NK-92 (cell line): ENCODE data around the gene HCN1.
"Not testable (repeated sequence)": the region's sequence is repeated elsewhere in the genome, so short reads cannot be mapped to it uniquely, and the experiment has no call there.

Source experiments
- DNase-seq: peaks from one replicate; lab custom pipeline; 2025; ENCODE audit not compliant: unreplicated experiment; lab: John Stamatoyannopoulos, UW

Gene HCN1

GRCh38 chr5:45622365-45622764 is 73.8 kb downstream of the HCN1 start:
- no peak for DNase-seq

- DNase-seq: no peak
These were observed 78.2 kb downstream of the HCN1 start for GRCh38 chr5:45617859-45618416.

DNA sequence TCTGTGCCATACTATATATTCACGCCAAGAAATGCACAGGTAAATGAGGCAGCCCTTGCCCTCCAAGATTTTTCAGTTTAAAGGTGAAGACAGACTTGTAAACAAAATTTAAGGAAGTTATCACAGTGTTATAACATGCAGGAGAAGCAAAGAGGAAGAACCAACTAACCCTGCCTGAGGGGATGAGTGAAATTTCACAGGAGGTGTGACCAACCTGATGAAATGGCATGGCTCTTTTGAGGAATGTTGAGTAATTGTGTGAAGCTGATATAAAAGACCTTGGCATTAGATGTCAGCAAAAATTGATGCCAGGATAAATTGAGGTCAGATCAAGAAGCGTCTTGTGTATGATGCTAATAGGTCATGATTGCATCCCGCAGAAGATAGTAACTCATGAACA is 86.5 kb downstream of the HCN1 start:
- DNase-seq: no peak

DNA sequence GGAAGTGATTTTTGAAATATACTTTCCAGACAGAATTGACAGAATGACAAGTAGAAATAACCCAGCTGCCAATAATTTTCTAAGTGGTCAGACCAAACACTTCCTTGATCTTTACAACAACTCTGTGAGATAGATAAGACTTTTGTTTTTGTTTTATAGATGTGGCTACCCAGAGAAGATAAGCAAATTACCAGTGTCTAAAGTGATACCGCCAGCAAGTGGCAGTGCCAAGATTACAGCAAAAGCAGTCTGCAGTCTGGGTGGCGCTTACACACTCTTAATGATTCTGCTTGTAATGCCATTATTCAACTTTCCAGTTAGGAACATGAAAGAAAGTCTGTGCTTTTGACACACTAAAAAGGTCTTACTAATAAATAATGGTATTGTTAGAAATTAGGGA is 92.1 kb downstream of the HCN1 start:
- no peak for DNase-seq

- DNase-seq: no peak
These were observed 94.8 kb downstream of the HCN1 start for GRCh38 chr5:45601424-45601823.

DNA sequence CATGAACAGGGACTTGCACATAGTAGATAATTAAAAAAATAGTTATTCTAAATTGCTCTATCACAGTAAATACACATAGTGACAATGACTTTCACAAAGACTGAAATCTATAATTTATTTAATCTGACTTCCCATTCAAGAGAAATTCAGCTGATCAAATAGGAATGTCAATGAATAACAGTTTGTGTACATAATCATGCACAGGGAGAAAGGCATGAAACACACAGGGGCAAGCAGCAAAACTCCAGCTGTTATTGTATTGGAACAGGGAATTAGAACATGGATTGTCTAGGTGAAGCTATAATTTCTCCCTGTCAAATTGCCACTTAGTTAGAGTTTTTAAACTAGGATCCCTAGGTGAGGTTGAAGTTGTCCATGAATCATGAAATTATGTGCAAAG is 99.9 kb downstream of the HCN1 start:
- no peak for DNase-seq

- DNase-seq: not testable (repeated sequence)
These were observed 110.2 kb downstream of the HCN1 start for GRCh38 chr5:45586001-45586400.

DNA sequence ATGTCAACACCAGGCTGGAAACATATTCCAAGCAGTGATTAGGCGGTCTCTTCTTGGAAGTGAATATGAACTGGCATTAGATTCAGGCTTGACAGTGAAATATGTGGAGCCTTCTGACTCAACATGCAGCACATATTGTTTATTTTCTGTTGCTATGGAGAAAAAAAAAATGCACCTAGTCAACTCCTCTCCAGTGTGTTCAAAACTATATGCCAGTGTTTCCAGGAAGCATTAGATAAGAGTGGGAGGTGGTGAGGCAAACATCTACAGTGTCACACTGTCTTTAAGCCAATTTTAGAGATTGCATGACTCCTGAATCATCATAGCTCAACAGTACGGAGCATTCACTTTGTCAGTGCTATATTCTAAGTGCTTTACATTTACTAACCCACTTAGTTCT is 117.9 kb downstream of the HCN1 start:
- no peak for DNase-seq

DNA sequence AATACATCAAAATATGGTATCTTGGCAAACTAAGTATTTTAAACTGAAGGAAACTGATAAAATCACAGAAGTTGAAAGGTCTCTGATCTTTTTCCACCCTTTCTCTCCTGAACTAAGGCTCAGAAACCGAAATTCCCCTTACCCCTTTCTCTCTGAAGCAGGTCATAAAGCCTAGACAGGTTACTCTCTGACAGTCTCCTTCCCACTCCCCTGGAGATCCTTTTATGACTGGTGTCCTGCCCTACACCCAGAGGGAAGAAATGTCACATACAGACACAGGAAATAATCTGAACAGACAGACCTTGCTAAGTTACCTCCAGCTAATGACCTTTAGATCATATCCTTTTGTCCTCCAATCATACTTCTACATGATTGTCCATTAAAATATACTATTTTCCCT is 127.4 kb downstream of the HCN1 start:
- DNase-seq: no peak

GRCh38 chr5:45542421-45542820 is 153.8 kb downstream of the HCN1 start:
- DNase-seq: no peak

- DNase-seq: no peak
These were observed 162.5 kb downstream of the HCN1 start for GRCh38 chr5:45533663-45534062.

DNA sequence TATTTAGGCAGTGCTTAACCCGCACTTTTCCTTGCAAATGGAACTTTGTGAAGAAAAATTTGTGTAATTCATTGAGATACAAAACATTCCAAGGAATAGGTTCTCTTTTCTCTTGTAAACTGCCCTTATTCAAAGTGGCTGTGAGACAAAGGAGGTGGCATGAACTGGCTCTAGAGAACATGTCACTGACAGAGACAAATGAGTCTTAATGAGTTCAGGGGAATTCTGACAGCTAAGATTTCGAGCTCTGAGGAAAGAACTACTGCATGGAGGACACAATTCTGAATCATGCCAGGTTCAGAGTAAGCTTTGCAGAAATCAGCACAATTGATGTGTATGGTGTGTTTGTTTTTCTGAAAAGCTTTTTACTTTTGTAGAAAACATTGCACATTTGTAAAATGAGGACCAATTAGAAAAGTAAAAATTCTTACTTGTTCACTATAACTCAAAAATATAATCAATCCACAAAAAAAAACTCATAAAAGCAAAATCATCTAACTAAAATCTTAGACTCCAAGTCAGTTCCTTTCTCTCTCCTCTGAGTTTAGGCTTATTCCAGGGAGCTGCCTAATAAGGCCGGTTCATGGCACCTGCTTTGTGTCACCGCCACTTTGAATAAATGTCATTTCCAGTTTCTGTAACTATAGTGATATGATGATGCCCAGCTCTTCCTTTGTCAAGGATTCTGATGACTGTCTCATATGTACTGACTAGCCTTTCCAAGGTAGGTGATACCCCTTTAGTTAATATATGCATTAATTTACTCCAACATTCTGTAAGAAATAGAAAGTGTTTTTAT is 163.2 kb downstream of the HCN1 start:
- DNase-seq: no peak

- DNase-seq: no peak
These were observed 175.1 kb downstream of the HCN1 start for GRCh38 chr5:45521067-45521466.

DNA sequence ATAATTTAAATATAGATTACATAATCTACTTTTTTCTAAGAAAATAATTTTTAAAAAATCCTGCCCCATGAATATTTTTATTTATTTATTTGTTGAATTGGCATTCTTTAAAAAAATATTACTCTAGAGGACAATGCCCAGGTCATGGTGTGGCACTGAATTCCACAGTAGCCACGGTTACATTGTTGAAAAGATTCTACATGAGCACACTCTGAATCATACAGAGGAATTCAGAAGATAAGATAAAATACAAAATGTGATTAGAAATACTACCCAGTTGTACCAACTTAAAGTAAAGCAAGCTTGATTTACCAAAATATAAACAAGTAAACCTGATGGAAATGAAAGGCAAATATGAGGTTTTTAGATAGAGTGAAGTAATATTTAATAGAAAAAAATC is 183.7 kb downstream of the HCN1 start:
- DNase-seq: no peak

- no peak for DNase-seq
These were observed 186.8 kb downstream of the HCN1 start for GRCh38 chr5:45509371-45509770.

DNA sequence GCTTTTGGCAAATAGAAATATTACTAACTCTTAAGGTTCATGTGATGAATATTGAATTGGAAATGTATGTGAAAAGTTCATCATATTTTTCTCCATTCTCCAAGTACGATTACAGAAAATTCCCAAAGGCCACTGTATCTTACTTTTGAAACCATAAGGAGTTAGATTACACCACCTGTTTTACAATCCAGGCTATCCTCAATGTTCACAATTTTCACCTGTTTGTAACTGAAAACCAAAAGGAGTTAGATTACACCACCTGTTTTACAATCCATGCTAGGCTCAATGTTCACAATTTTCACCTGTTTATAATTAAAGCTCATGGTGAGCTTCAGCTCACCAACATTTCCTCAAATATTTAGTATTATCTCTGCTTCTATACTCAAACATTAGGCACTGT is 188.0 kb downstream of the HCN1 start:
- DNase-seq: no peak

- DNase-seq: no peak
These were observed 189.0 kb downstream of the HCN1 start for GRCh38 chr5:45507178-45507577.

DNA sequence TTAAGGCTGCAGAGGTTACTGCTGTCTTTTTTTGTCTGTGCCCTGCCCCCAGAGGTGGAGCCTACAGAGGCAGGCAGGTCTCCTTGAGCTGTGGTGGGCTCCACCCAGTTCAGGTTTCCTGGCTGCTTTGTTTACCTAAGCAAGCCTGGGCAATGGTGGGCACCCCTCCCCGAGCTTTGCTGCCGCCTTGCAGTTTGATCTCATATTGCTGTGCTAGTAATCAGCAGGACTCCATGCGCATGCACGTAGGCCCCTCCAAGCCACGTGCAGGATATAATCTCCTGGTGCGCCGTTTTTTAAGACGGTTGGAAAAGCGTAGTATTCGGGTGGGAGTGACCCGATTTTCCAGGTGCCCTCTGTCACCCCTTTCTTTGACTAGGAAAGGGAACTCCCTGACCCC is 197.2 kb downstream of the HCN1 start:
- not testable (repeated sequence) for DNase-seq

- no peak for DNase-seq
These were observed 204.8 kb downstream of the HCN1 start for GRCh38 chr5:45491368-45491767.

GRCh38 chr5:45484781-45485180 is 211.4 kb downstream of the HCN1 start:
- DNase-seq: no peak

- DNase-seq: no peak
These were observed 242.1 kb downstream of the HCN1 start for GRCh38 chr5:45454114-45454513.

- not testable (repeated sequence) for DNase-seq
These were observed 251.3 kb downstream of the HCN1 start for GRCh38 chr5:45444856-45445255.

DNA sequence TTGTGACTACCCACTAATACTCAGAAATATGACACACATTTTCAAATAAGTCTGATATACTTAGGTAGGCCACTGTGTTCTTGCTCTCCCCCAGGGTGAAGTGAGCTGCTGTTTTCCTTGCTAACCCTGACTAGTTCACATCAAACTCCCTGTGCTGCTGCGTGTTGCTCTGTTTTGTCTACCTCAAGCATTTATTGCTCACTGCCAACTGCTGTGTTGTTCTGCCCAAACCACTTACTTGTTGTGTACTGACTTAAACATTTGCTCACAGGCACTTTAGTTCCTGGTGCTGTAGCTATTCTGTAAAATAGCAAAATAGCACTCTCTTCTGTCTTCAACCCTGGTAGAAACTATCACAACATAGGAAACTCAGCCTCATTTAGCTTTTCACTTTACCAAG is 255.7 kb downstream of the HCN1 start:
- no peak for DNase-seq
